Fibroblast of lung (primary cell): ENCODE measurements around the gene SLC23A2.

Experiments
- EZH2 ChIP-seq: IDR thresholded peaks from 2 replicates; pipeline ENCODE4 v1.5.1; 2012; ENCODE audit warnings: low read length, control low read depth, mild to moderate bottlenecking; ENCODE audit errors: missing control alignments
- TF ChIP-seq, protein P1 (sequence below), 2 donors: IDR thresholded peaks in 1 of 2; conservative IDR thresholded peaks in 1 of 2; 1 replicate in 1 of 2; 2 replicates in 1 of 2; pipeline ENCODE4 v1.5.1; 2011 to 2012; ENCODE audit warnings: low read length in 2 of 2, control low read depth in 1 of 2, inconsistent platforms in 1 of 2, low read depth in 1 of 2, mild to moderate bottlenecking in 1 of 2

DNA sequence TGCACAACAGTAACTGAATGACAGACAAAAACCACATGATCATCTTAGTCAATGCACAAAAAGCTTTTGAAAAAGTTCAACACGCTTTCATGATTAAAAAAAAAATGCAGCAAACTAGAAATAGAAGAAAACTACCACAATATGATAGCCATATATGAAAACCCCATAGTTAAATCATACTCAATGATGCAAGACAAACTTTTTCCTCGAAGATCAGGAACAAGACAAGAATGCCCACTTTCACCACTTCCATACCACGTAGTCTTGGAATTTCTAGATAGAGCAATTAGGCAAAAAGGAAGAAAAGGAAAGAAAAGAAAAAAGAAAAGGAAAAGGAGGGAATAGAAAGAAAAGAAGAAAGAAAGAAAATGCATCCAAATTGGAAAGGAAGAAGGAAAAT is 44.6 kb upstream of the SLC23A2 start:
- TF ChIP-seq, protein P1, sequence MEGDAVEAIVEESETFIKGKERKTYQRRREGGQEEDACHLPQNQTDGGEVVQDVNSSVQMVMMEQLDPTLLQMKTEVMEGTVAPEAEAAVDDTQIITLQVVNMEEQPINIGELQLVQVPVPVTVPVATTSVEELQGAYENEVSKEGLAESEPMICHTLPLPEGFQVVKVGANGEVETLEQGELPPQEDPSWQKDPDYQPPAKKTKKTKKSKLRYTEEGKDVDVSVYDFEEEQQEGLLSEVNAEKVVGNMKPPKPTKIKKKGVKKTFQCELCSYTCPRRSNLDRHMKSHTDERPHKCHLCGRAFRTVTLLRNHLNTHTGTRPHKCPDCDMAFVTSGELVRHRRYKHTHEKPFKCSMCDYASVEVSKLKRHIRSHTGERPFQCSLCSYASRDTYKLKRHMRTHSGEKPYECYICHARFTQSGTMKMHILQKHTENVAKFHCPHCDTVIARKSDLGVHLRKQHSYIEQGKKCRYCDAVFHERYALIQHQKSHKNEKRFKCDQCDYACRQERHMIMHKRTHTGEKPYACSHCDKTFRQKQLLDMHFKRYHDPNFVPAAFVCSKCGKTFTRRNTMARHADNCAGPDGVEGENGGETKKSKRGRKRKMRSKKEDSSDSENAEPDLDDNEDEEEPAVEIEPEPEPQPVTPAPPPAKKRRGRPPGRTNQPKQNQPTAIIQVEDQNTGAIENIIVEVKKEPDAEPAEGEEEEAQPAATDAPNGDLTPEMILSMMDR (conservative IDR thresholded peaks at IDR 0.05 in 1 of 2, IDR thresholded peaks at IDR 0.05 in 1 of 2; ENCODE audit: low read depth in 1 of 2, low read length in 2 of 2), result no peak
- no peak for TF ChIP-seq EZH2
